CD4-positive, alpha-beta T cell treated with Interleukin-12 subunit alpha and Interleukin-12 subunit beta, for 1 hour (primary cell): ENCODE measurements around the gene GBA2.
A peak's percentile ranks its signal among the peaks of the same experiment; 100 is the strongest.

Source experiments
- DNase-seq: peaks from one replicate; pipeline ENCODE4 v3.0.0-alpha.2; 2020

Gene GBA2

DNA sequence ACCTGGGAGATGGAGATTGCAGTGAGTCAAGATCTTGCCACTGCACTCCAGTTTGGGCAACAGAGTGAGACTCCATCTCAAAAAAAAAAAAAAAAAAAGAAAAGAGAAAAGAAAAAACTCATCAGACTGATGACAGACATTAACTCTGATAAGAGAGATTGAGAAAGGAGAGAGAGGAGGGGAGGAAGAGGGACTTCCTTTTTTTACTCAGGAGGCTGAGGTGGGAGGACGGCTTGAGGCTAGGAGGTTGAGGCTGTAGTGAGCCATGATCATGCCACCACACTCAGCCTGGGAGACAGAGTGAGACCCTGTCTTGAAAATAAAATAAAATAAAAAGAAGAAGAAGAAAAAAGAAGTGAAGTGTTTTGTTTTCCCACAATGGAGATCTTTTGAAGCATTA is 14.8 kb upstream of the GBA2 start:
- DNase-seq = no peak

DNA sequence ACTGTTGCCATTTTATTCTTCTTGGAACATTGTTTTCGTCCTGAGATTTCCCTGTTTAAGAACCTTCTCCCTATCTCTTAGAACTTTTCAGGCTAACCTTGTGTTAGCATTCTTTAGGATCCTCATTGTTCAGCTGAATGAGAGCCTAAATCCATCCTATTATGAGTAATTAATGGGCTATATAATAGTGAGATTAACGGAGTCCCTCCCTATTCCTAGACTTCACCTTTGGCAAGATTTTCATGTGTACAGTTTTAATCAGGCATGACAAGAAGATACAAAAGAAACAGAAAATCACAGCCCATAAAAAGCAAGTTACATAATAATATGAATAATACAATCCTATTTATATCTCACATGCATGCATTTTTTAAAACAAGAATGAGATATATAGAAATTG is 14.2 kb upstream of the GBA2 start:
- DNase-seq = no peak

DNA sequence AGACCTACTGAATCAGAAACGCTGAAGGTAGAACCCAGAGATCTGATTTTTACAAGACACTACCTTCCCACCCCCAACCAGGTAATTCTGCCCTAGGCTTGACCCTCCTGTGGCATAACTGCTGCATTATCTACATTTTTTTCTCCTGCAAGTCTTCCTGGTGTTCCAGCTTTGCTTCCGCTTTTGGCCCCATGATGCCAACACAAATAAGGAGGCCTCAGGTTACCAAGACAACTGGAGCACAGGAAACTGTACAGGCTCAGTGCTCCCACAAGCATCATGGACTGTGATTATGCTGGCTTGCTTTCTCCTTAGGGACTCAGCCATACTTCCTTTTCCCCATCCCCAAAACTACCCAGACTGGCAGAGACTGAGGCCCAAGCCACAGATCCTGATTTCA is 11.6 kb upstream of the GBA2 start:
- no peak for DNase-seq

DNA sequence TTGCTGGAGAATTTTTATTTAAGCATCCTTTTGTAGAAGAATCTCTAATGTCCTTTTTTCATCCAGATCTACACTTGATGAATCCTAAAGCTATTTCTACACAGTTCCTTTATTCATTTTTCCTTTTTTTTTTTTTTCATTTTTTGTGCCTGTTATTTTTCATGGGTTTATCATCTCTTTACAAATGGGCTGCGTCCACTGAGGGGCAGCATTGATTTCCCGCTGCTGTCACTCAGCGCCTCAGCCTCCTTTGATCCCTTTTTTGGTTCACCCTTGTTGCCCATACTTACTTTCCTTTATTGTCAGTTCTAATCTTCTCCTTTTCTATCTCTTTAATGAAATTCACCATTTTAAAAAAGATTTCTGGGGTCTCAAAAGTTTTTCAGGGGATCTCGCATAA is 10.8 kb upstream of the GBA2 start:
- DNase-seq = no peak

DNA sequence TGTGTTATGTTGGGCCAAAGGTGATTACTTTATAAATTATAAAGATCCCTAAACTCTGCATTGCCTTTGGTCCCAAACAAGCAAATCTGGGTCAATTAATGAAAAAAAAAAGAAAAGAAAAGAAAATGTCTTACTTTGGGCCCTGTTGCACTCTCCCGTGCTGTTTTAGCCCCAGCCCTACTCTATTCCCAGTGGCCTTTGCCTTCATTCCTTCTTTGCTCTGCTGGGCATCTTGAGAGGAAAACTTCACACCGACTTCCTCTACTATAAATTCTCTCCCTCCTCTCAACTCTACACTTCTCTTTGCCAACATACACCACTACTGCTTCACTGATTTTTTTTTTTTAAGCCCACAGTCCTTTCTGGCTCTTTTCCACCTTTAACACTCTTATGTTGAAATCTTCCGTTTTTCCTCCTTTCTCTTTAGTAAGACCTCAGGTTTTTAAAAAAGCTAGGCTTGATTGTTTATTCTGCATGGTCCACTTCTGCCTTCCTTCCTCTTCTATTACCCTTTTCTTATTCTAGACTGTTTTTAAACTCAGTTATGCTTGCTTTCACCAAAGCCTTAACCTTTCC is 9.5 kb upstream of the GBA2 start:
- DNase-seq = no peak

DNA sequence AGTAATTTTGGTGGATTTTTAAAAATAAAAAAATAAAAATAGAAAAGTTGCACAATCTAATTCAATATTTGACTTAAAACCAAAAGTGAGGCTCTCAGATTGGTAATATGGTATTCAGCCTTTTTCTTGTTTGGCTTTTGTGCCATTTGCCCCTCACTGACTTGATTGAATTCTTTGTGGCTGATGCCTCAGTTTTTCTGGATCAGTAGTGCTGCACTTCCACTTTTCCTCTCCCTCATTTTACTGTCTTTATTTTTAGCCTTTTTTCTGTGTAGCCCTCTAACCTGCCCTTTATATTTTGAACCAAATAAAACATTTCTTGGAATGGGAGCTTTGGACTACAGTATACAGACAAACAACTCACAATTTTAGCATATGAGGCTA is 8.9 kb upstream of the GBA2 start:
- DNase-seq = no peak

DNA sequence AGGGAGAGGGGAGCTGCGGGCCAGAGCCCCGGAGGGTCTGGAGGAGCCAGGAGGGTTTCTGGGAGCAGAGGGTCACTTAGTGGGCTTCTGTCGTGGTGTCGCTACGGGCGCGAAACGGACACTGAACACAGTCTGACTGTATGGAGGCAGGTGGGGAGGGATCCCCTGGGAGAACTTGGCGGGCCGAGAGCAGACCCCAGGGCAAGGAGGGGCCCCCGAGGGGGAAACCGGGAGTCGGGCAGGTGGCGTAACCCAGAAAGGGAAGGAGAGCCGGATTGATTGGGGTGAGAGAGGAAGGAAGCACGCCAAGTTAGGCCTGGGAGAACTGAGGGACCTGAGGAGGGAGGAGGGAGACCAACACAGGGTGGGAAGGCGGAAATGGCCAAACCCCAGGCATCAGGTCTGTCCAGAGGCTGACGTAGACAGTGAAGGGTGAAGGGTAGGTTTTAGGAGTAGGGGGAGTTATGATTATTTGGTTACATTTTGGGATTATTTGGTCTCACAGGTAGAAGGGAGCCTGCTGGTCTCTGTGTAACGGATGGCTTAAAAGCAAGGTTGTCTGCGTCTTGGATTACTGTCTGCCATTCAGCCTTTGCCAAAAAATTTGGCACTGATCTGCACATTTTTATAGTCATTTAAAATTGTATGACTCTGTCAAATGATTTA is 8.3 kb upstream of the GBA2 start:
- peak; percentile 15 for DNase-seq

DNA sequence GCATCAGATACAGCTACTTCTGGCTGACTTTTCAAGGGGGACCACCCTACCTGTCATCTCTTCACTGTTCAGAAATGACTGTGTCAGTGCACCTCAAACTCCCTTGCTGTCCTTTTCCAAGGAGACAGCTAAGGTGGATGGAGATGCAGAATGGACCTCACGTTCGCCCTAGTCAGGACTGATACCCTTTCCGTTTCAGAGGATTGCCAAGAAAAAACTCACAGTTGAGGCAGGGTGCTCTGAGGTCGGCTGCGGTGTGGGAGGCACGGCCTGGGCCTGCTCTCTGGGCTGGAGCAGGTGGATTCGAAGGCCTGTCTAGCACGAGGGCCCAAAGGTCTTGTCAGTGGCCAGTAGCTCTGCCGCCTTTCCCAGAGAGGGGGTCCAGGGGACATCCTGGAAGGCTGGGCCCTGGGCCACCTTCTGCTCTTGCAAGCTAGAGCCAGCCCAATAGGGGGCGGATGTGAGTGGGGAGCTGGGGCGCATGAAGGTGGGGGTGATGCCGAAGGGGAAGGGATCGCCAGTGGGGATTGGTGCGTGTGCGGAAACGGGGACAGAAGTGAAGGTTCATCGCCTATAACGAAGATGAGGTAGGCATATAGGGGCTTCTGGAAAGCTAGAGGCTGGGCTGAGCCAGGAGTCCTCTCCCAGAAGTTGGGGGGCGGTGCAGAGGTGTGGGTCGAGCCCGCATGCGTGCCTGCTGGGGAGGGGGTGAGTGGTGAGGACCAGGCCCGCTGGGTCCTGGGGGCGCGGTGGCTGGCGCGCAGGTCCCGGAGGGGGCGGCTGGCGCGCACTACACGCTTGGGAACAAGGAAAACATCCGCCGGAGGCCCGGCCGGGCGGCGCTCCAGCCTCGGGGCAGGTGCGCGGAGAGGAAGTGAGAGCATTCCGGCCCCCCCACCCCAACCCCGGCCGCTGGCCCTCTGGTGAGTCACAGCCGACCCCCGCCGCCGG is 7.5 kb upstream of the GBA2 start:
- DNase-seq = peak; percentile 79

DNA sequence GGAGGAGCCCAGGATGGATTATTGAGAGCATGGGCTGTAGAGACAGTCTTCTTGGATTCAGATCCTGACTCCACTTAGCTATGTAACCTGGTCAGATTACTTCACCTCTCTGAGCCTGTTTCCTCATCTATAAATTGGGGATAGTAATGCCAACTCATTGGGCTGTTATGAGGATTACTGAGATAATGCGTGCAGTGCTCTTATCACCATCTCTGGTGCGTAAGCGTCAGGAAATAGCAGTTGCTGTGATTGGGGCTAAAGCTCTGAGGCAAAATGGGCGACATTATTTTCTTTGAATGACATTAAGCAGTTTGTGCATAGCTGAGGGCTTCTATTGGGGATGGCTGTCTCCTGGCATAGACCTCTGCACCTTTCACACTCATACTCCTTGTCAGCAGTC is 6.0 kb upstream of the GBA2 start:
- no peak for DNase-seq

DNA sequence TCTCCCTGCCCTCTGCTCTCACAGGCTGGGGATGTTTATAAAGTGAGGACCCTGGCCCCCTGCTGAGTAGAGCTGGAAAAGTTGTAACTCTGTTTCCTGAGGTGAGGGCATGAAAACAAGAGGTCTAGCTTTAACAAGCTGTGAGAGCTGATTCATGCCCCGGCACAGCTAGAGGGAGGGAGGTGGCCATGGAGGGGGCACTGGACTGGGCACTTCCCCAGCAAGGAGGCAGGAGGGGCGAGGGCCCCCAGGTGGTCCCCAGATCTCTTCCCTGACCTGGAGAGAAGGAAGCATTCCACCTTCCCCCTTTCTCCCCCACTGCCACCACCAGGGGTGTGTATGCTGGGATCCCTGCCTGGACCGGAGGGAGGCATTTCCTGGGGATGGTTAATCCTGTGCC is 5.2 kb upstream of the GBA2 start, which contains the start of gene MSMP:
Gene MSMP (minus strand): TSS at position 13 of the 400 bp plus-strand sequence. CDS start 147 bp downstream, outside the sequence.
- DNase-seq = no peak

DNA sequence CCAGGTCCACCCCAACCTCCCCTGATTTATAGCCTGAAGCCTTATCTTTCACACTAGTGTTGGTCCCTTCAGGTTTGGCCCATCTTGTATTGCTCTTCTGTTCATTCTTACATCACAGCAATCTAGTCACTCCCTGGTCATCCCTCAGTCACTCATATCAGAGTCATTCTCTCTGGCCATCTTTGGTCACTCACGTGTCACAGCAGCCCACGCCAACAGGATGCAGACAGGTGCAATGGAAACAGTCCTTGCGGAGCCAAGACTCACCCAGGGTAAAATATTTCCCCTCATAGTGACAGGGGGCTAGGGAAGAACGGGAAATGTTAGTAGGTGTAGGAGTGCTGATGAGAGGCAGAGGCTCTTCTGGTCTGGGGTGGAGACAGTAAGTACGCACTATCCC is 4.4 kb upstream of the GBA2 start:
- DNase-seq = no peak

DNA sequence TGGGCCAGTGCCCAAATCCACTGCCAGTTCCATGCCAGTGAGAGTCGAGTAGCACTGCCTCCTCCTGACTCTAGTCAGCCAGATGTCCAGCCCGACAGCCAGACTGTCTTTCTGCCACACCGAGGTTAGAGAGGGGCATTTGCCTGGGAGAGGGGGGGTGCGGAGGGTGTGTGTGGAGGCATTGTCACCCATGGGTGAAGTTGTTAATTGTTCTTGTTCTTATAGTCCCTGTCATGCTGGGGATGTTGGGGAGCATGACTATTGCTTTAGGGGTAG is 1.2 kb upstream of the GBA2 start:
- DNase-seq = no peak

DNA sequence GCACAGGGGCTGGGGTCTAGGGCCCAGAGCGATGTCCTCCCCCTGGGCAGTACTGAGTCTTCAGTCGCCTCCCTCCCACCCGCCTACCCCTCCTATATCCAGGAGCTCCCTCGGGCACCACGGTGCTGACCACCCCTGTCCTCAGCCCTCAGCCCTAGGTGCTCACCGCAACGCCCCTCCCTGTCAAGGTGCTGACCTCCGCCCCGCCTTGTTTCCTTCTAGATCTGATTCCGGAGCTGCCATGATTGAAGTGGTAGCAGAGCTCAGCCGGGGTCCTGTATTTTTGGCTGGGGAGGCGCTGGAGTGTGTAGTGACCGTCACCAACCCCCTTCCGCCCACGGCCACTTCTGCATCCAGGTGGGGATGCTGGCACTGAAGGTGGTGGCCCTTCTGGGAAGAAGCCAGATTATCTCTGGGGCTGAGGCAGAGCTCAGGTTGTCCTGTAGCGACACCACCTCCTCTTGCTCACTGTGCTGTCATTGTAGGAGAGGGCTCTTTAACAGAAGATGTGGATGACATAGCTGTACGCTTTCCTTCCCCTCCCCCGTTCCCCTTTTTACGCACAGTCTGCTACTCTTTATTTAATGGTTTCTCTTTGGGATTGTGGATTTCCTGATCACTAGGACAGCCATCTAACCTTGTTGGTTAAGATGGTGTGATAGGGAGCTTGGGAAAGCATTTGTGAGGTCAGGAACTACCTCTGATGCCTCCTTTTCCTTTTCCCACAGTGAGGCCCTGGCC is 657 bp upstream of the GBA2 start:
- DNase-seq = peak; percentile 52

DNA sequence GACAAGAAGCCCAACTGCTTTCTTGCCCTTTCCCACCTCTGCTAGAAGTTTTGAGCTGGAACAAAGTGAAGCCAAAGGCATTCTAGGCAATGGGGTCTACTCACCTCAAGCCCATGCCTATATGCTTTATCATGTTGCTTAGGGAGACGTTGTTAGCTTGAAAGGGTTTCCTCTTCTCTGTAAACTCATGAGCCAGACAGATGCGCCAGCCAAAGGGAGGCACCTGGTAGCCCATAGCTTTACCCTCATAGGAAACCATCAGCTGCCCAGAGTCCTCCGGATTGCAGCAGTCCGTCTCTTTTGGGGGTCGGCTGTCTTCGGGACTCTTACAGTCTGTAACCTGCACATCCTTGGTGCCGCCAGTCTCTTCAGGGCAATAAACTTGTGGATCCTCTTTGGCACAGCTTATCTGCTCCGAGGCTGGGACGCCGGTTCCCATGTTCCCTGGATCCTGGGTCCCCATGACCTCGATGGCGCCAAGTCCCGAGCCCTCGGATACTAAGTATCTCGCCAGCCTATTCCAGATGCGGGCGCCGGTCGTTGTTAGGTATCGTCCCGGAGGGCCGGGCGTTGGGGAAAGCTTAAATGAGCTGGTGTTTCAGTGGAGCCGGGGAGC is 678 bp downstream of the GBA2 start:
- DNase-seq = peak; percentile 21

DNA sequence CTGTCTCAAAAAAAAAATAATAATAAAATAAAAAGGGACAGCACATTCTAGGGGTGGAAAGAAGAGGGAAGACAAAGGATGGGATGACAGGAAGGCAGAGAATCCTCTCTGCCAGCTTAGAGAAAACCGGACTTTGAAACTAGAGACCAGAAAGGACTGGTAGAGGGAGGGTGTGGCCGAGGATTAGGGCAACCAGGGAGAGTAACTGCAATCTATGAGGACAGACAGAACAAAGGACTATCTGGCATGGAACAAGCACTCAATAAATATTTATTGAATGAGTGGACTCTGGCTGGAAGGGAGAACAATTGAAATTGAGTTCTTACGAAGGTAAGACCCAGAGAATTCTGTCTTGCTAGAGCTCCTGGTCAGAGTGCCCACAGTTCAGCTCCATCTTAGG is 2.4 kb downstream of the GBA2 start:
- DNase-seq = no peak

DNA sequence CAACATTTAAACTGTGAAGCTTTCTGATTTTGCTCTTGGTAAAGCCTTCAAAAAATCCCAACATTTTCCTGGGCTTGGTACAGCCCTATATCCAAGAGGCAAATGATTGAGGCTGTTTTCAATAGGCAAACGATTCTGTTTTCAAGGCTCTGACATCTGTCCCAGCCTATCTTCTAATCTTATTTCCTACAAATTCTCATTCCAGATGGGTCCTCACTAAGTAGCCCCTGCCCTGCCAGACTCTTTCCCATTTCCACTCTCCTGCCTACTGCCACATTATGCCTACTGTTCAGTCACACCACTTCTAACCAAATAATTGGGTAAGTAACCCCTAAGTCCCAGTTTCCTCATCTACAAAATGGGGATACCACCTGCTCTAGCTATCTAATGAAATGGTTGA is 3.5 kb downstream of the GBA2 start:
- DNase-seq = no peak

DNA sequence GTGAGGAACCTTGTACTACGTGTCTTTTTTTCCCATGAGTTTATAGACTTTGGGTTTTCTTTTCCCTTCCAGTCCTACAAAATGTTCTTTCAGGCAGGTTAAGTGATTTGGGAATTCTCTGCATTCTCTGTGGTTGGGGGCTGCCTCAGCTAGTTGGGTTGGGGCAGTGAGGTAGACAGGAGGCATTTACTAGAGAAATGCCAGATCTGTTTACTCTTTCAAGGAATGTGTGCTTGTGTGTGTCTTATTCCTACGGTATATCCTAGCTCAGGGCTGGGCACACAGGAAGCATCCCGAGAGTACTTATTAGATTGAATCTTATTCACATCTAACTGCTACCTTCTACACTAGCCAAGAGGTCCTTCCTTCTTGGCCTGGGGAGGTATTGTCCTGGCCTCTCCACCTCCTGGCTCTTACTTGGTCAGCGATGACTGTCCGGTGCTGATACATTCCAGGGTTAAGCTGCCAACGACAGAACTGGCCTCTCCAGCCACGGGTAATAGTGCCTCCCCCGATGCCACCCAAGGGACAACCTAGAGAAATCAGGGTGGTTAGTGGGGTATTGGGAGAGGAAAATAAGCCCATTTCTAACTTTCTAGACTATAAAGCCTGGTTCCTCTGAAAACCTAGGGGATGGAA is 5.0 kb downstream of the GBA2 start:
- no peak for DNase-seq

DNA sequence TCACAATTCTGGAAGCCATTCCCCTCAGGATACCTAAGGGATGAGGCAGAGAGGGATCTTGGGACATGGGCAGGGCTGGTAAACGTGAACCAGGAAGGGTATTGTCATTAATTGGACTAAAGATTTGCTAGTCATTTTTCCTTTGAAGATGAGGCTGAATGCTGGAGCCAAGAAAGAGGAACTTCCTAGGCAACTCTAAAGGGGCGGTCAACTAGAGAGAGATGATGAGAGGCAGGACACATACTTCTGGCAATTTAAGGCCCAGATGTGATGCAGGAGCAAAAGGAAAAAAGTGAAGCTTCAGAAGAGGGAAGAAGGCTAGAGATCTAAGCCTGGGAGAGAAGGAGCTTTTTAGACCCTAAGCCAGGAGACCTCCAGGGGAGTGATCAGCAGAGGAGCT is 5.6 kb downstream of the GBA2 start:
- no peak for DNase-seq

DNA sequence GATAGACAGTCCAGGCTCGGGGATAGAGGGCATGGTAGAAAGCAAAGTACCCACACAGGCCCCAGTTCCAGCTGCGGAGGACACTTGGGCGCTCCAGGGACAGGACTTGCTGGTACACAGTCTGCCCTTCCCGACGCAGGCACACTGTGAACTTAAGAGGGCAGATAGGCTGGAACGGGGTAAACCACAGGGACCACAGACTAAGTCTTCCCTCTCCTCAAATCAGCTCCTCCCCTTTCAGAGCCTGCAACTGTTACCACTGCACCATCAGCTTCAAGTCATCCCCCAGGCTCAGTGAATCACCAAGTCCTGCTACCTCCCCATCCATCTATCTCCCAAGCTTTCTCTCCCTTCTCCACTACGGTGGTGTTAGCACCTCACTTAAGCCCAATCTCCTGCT is 7.3 kb downstream of the GBA2 start:
- DNase-seq = peak; percentile 22

DNA sequence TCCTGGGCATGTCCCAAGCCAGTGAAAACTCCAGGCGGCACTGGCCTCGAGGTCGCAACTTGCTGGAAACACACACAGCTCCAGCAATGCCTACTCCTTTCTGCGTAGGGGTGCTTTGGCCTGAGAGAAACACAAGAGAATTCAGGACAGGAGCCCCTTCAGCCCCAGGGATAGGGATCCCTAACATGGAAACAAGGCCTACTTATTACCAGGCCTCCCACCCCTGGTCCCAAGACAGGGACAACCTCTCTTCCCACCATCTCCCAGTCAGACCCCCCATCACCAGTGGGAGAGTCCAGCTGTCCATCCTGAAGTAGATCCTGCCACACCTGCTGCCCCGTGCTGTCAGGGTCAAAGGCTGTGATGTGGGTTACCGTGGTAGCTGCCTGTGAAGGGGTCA is 8.8 kb downstream of the GBA2 start:
- no peak for DNase-seq

DNA sequence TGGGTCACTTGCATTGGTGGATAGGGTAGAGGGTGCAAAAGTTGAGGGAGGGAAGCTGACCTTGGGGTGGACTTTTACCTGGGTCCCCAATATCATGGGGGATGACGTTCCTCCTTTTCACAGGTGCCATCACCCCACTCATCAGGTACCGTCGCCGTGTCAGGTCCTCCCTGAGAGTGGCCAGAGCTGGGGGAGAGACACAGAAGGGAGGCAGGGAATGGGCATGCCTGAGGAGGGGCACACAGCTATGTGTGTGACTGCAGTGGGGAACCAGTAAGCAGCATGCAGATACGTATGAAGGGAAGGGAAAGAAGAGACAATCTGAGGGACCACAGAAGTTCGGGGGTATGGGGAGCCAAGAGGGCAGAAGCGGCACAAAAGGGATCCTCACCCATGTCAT is 10.1 kb downstream of the GBA2 start:
- DNase-seq = no peak

DNA sequence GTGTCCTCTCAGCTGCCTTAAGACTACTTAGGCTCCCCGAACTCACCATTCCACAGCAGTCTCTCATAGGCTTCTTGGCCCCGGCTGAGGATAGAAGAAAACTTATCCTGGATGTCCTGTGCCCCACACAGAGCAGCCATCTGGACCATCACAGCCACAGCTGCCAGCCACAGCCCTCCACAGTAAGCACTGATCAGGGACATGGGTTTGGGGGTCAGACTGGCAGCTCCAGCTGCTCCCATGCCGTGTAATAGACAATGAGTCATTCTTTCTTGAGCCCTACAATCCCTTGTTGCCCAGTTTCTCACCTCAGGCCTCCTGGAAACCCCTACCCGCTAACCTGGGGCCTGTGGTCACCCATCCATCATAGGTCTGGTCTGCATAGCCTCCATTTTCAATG is 10.8 kb downstream of the GBA2 start:
- no peak for DNase-seq

DNA sequence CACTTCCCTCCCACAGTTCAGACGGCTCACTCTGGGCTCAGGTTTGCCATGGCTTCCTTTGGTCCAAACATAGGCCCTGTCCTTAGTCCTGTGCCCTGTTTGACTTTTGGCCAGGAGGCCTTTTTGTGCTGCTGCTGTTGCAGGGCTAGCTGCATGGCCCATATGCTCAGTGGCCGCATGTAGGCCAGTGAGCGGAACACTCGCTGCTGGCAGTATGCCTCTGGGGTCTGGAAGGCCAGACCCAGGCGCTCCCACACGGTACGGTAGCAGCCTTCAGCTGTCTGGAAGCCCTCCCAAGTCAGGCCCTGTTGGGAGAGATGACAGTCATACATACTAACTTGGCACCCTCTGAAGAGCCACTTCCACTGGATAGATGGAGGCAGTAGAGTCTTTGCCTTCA is 11.9 kb downstream of the GBA2 start:
- no peak for DNase-seq
